ENCODE results near the gene KLHL41.

- TF ChIP-seq, protein P1, sequence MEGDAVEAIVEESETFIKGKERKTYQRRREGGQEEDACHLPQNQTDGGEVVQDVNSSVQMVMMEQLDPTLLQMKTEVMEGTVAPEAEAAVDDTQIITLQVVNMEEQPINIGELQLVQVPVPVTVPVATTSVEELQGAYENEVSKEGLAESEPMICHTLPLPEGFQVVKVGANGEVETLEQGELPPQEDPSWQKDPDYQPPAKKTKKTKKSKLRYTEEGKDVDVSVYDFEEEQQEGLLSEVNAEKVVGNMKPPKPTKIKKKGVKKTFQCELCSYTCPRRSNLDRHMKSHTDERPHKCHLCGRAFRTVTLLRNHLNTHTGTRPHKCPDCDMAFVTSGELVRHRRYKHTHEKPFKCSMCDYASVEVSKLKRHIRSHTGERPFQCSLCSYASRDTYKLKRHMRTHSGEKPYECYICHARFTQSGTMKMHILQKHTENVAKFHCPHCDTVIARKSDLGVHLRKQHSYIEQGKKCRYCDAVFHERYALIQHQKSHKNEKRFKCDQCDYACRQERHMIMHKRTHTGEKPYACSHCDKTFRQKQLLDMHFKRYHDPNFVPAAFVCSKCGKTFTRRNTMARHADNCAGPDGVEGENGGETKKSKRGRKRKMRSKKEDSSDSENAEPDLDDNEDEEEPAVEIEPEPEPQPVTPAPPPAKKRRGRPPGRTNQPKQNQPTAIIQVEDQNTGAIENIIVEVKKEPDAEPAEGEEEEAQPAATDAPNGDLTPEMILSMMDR (IDR thresholded peaks at IDR 0.05): no peak
- no peak for TF ChIP-seq POLR2A (IDR thresholded peaks at IDR 0.05)
These were observed 30.7 kb upstream of the KLHL41 start for GRCh38 chr2:169478745-169479256.
